ENCODE measurements around the gene ABCB8. TPM values are rescaled to one million over a fixed set of nuclear protein-coding genes. Genes with fewer than 3 reads are reported as not detected.

ABCB8 gene
- total and polyA plus RNA-seq, 2 of the 8 experiments (the other 6 are each of a cell fraction or from before 2014, with no cell fraction given): 17.7 to 27.0 TPM

- TF ChIP-seq, protein P1, sequence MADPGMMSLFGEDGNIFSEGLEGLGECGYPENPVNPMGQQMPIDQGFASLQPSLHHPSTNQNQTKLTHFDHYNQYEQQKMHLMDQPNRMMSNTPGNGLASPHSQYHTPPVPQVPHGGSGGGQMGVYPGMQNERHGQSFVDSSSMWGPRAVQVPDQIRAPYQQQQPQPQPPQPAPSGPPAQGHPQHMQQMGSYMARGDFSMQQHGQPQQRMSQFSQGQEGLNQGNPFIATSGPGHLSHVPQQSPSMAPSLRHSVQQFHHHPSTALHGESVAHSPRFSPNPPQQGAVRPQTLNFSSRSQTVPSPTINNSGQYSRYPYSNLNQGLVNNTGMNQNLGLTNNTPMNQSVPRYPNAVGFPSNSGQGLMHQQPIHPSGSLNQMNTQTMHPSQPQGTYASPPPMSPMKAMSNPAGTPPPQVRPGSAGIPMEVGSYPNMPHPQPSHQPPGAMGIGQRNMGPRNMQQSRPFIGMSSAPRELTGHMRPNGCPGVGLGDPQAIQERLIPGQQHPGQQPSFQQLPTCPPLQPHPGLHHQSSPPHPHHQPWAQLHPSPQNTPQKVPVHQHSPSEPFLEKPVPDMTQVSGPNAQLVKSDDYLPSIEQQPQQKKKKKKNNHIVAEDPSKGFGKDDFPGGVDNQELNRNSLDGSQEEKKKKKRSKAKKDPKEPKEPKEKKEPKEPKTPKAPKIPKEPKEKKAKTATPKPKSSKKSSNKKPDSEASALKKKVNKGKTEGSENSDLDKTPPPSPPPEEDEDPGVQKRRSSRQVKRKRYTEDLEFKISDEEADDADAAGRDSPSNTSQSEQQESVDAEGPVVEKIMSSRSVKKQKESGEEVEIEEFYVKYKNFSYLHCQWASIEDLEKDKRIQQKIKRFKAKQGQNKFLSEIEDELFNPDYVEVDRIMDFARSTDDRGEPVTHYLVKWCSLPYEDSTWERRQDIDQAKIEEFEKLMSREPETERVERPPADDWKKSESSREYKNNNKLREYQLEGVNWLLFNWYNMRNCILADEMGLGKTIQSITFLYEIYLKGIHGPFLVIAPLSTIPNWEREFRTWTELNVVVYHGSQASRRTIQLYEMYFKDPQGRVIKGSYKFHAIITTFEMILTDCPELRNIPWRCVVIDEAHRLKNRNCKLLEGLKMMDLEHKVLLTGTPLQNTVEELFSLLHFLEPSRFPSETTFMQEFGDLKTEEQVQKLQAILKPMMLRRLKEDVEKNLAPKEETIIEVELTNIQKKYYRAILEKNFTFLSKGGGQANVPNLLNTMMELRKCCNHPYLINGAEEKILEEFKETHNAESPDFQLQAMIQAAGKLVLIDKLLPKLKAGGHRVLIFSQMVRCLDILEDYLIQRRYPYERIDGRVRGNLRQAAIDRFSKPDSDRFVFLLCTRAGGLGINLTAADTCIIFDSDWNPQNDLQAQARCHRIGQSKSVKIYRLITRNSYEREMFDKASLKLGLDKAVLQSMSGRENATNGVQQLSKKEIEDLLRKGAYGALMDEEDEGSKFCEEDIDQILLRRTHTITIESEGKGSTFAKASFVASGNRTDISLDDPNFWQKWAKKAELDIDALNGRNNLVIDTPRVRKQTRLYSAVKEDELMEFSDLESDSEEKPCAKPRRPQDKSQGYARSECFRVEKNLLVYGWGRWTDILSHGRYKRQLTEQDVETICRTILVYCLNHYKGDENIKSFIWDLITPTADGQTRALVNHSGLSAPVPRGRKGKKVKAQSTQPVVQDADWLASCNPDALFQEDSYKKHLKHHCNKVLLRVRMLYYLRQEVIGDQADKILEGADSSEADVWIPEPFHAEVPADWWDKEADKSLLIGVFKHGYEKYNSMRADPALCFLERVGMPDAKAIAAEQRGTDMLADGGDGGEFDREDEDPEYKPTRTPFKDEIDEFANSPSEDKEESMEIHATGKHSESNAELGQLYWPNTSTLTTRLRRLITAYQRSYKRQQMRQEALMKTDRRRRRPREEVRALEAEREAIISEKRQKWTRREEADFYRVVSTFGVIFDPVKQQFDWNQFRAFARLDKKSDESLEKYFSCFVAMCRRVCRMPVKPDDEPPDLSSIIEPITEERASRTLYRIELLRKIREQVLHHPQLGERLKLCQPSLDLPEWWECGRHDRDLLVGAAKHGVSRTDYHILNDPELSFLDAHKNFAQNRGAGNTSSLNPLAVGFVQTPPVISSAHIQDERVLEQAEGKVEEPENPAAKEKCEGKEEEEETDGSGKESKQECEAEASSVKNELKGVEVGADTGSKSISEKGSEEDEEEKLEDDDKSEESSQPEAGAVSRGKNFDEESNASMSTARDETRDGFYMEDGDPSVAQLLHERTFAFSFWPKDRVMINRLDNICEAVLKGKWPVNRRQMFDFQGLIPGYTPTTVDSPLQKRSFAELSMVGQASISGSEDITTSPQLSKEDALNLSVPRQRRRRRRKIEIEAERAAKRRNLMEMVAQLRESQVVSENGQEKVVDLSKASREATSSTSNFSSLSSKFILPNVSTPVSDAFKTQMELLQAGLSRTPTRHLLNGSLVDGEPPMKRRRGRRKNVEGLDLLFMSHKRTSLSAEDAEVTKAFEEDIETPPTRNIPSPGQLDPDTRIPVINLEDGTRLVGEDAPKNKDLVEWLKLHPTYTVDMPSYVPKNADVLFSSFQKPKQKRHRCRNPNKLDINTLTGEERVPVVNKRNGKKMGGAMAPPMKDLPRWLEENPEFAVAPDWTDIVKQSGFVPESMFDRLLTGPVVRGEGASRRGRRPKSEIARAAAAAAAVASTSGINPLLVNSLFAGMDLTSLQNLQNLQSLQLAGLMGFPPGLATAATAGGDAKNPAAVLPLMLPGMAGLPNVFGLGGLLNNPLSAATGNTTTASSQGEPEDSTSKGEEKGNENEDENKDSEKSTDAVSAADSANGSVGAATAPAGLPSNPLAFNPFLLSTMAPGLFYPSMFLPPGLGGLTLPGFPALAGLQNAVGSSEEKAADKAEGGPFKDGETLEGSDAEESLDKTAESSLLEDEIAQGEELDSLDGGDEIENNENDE (IDR thresholded peaks at IDR 0.05; ENCODE audit: insufficient replicate concordance, low read length): no peak
- no peak for TF ChIP-seq GABPA (IDR thresholded peaks at IDR 0.05; ENCODE audit: borderline replicate concordance, insufficient read depth, low read length)
- TF ChIP-seq JUND (IDR thresholded peaks at IDR 0.05; ENCODE audit: low read length): no peak
- no peak for TF ChIP-seq GTF2F1 (IDR thresholded peaks at IDR 0.05; ENCODE audit: borderline replicate concordance, low read depth, low read length)
- no peak for TF ChIP-seq CEBPB (IDR thresholded peaks at IDR 0.05; ENCODE audit: low read depth, low read length)
- TF ChIP-seq CHD2 (IDR thresholded peaks at IDR 0.05; ENCODE audit: low read length): no peak
- no peak for TF ChIP-seq CHD1 (IDR thresholded peaks at IDR 0.05; ENCODE audit: low read depth, low read length)
Measured at GRCh38 chr7:151034312-151035025, 6.2 kb downstream of the ABCB8 start (continued).
